ENCODE measurements around the gene GNAL. TPM values are rescaled to one million over a fixed set of nuclear protein-coding genes. Genes with fewer than 3 reads are reported as not detected.

Gene GNAL
- total and polyA plus RNA-seq, 2 experiments from 2014 or later = 7.5 to 21.6 TPM

GRCh38 chr18:11653521-11653920, 35.5 kb upstream of the GNAL start:
- no peak overlapping the region for H2AFZ ChIP-seq
- ATAC-seq = no peak
- no peaks in the 10 kb centered on the region for H4K20me1 ChIP-seq (replicated peaks; ENCODE audit: insufficient read depth)
- TF ChIP-seq CTCF (conservative IDR thresholded peaks at IDR 0.05; ENCODE audit: low read depth in 2 of 2) (no peak), ZNF331 (CRISPR knock-in tag; IDR thresholded peaks at IDR 0.05; ENCODE audit: low read depth) (no peak), EZH2 (IDR thresholded peaks at IDR 0.05; ENCODE audit: low read depth, unreplicated experiment) (no peak), NANOG (IDR thresholded peaks at IDR 0.05; ENCODE audit: borderline replicate concordance) (no peak), STAT1 (IDR thresholded peaks at IDR 0.05; ENCODE audit: unreplicated experiment) (no peak), JUNB (IDR thresholded peaks at IDR 0.05; ENCODE audit: unreplicated experiment) (no peak), EZH2phosphoT487 (IDR thresholded peaks at IDR 0.05; ENCODE audit: unreplicated experiment) (no peak), CREB1 (CRISPR knock-in tag; IDR thresholded peaks at IDR 0.05; ENCODE audit: low read depth) (no peak), ZNF114 (CRISPR knock-in tag; IDR thresholded peaks at IDR 0.05) (no peak), POLR2AphosphoS5 (IDR thresholded peaks at IDR 0.05; ENCODE audit: low read depth) (no peak), ZNF462 (CRISPR knock-in tag; IDR thresholded peaks at IDR 0.05) (no peak), ETS1 (IDR thresholded peaks at IDR 0.05) (no peak)
- no peaks in the 10 kb centered on the region for H3K4me1 Mint-ChIP-seq
- peaks cover 10% of the 10 kb centered on the region for H3K27me3 Mint-ChIP-seq (ENCODE audit: insufficient read depth, low read depth, poor library complexity)
- H3F3A ChIP-seq (replicated peaks; ENCODE audit: low read depth) = no peaks in the 10 kb centered on the region
- H3K36me3 Mint-ChIP-seq (ENCODE audit: low read depth) = peaks cover 5% of the 10 kb centered on the region
- no peaks in the 10 kb centered on the region for H3K27me3 ChIP-seq (ENCODE audit: insufficient read depth)
- peaks cover 14% of the 10 kb centered on the region for H3K9me3 Mint-ChIP-seq
- no peak overlapping the region for H3K27ac Mint-ChIP-seq
- no peaks in the 10 kb centered on the region for H3K4me1 ChIP-seq (ENCODE audit: insufficient read depth)
- no peak overlapping the region for H3K4me2 ChIP-seq
- no peak overlapping the region for H3K4me3 Mint-ChIP-seq
- H3K36me3 ChIP-seq (ENCODE audit: insufficient read depth) = no peaks in the 10 kb centered on the region; the same call in 1 of the 2 replicates
- H3K79me2 ChIP-seq (replicated peaks; ENCODE audit: insufficient read depth) = no peaks in the 10 kb centered on the region
- H3K9me2 ChIP-seq (ENCODE audit: insufficient read depth) = no peaks in the 10 kb centered on the region
- no peak overlapping the region for H3K4me3 ChIP-seq
- no peak for DNase-seq (ENCODE audit: low spot score)
- H3K27ac ChIP-seq (ENCODE audit: low read depth) = no peak overlapping the region

Data from GM23338 (cell line).